ENCODE data around the gene PADI1.

The PADI1 gene

DNA sequence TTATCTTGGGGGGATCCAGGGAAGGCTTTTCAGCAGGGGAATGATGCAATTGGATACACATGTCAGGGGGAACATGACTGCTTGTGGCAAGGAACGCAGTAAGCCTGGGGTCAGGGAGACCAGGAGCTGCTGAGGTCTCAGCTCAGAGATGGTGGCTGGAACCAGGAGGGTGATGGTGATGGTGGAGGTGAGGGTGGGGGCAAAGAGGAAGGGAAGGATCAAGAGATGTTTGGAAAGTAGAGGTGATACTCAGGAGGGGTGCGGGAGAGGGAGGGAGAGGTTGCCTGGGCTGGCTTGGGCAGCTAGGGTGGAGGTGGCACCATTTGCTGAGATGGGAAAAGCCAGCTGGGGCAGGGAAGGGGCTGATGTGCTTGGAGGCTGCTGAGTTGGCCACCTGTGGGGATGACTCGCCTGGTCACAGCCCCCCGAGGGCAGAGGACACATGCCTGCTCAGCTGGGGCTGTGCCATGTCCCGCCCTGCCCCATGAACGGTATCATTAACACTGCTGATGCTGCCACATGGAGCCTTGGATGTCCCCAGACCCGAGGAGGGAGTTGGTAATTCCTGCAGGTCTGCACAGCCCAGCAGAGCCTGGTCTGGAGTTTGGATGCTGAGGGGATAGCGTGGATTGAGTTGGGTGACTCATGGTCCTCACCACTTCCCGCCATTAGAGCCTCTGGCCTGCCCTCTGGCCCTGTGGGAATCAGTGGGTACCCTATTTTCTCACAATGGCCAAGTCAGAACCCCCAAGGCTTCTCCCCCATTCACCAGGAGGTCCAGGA is 6.3 kb upstream of the PADI1 start:
- DNase-seq (ENCODE audit: low read depth): no peak

DNA sequence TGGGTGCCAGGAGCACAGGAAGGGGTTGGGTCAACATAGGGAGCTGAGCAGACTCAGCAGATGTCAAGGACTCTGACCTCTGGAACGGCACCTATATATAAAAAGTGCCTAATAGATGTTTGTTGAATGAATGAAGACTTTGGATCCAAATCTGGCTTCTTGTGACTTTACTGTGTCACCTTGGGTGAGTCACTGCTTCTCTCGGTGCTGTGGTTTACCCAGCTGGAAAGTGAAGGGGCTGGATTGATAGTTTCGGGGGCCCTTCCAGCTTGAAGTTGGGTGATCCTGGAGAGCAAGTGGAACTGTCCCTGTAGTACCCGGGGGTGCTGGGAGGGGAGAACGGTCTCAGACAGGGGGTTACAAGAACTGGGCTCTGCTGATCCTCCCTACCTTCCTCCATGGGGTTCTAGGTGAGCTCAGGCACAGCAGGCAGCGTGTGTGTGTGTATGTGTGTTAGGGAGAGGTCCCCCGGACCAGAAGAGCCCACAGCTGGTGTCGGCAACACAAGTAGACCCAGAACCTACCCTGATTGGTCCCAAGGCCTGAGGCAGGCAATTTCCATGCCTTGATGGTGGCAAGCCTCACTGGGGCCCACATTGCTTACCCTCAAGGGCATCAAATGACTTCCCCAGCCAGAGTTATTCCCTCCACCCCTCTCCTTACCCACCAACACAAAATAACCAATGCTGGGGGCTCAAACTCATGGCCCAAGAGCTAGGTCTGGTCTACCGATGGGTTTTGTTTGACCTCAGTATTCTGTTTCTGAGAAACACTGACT is 5.5 kb upstream of the PADI1 start:
- no peak for DNase-seq (ENCODE audit: low read depth)

DNA sequence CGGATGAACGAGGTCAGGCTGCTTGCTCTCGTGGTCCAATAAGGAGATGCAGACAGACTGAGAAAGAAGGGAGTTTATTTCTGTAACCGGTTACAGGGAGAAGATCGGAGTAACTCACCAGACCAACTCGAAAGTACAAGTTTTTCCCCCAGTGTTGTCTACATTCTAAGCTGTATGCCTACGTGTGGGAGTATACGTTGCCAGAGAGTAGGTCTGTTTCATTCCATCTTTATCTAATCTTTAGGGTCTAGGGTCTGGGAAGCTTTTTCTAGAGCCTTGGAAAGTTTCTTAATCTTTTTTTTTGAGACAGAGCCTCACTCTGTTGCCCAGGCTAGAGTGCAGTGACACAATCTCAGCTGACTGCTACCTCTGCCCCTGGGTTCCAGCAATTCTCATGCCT is 4.7 kb upstream of the PADI1 start:
- DNase-seq (ENCODE audit: low read depth): no peak

DNA sequence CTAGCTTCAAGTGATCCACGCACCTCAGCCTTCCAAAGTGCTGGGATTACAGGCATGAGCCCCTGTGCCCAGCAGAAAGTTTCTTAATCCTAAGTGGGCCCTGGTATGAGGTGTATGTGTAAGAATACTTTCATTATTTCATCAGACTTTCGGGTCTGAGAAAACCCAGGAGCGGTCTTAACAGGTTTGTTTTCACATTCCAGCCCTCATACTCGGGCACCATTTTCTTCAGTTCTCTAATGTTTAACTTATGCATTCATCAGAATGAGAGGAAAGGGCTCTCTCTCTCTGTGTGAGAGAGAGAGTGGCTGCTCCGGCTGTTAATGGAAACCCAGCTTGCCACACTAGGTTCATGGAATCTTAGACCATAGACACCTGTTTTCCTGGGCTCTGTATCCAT is 4.2 kb upstream of the PADI1 start:
- DNase-seq (ENCODE audit: low read depth): no peak

DNA sequence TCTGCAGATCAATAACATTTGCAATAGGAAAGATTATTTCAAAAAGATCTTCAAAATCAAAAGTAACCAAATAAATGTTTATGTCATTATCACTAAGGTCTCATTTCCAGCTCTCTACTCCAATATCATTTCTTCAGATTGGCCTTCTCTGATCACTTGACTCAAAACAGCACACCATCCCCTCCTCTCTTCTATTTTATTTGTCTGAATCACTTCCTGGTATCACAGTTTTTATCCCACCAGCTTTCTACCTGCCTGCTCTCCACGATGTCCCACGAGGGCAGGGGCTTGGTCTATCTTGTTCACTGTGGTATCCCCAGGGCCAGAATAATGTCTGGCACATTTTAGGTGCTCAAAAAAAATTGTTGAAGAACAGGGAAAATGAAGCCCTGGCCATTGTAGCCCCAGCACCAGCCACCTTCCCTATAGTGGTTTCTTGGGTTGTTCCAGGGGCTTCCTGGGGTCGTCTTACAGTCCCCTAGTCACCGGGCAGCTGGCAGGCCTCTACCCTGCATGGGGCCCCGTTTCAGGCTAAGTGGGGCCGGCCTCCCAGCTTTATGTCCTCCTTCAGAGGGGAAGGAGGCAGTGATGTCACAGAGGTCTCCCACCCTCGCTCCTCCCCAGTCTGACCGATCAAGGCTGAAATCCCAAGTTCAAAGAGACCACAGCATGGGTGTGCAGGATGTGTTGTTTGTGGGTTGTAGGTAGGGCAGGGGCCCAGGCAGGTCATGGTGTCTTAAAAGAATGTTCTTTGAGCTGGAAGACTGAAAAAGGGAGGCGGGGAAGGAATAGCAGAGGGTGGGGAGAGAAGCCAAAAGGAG is 3.5 kb upstream of the PADI1 start:
- DNase-seq (ENCODE audit: low read depth): no peak

DNA sequence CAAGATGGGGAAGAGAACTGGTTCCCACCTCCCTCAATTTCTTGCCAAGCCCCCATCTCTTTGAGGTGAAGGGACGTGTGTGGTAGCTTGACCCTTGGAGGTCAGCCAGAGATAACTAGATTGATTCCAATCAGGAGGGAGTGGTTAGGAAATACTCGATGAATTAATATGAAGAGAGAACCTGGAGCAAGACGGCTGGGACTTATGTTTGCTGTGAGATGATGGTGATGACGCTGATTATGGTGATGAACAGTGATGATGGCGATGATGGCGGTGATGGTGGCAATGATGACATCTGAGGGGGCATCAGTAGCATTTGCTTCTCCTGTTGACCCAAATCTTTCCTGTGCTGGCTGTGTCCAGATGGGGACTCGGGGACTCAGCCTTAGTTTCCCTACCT is 724 bp downstream of the PADI1 start:
- no peak for DNase-seq (ENCODE audit: low read depth)

DNA sequence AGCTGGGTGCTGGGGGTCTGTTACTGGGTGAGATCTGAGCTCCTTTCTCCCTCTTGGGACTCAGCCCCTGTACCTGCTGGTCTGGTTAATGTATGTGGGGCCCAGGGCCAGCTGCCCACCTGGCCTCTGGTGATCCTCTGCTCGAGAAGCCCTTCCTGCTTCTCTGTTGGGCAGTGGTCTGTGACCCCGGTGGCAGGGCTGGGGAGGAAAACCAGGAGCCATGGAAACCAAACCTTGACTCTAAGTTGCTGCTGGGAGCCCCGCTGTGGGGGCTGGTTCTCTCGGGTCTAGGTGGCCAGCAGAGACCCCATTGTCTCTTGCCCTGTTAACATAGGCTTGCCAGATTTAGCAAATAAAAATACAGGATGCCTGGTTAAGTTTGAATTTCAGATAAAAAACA is 1.3 kb downstream of the PADI1 start:
- DNase-seq (ENCODE audit: low read depth): no peak

DNA sequence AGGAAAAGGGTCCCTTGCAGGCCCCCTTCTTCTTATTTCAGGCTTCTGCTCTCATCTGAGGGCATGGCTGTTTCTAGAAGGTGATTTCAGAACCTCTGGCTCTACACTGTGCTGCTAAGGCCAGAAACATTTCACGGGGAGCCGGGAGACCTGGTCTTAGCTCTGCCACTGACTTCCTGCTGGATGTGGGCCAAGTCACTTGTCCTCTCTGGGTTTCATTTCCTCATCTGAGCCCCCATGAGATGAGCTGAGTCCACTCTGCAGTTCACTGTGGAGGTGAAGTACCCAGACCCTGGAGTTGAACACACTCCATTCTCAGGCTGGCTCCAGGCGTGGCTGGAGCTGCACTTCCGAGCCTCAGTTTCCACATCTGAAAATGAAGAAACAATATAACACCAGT is 2.1 kb downstream of the PADI1 start:
- no peak for DNase-seq (ENCODE audit: low read depth)

DNA sequence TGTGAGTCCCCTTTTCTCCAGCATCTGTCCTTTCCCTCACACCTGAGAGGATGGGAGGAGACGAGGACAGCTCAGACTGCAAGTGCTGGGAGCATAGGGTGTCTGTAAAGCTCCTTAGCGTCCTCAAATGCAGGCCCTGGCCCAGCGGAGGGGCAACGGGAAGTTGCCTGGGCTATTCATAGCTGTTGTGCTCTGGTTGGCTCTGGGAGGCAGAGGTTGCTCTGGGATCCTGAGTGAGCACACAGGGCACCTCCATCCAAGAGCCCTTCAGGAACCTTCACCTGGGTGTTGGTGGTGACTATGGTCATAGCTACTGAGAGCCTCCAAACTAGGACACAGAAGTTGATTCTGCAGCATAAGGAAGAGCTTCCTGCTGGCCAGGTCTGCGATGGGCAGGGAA is 2.6 kb downstream of the PADI1 start:
- no peak for DNase-seq (ENCODE audit: low read depth)

DNA sequence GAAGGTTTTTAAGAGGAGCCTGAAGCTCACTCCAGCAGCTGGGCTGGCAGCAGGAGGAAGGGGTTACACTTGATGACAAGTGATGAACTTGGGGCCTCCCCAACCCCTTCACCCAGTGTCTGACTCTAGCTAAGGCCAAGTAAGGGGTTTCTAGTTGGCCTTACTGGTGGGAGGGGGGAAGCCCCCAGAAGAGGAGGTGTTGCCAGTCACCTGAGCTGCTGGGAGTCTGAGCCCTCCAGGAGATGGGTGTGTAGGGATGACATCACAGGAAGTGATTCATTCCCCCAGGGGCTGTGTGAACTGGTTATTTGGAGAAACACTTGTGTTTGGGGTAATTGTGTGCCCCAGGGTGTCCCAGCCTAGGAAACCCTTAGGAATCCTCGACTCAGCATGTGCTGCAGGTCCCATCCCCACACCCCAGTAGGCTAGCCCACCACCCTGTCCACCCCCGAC is 3.1 kb downstream of the PADI1 start:
- DNase-seq (ENCODE audit: low read depth): no peak

DNA sequence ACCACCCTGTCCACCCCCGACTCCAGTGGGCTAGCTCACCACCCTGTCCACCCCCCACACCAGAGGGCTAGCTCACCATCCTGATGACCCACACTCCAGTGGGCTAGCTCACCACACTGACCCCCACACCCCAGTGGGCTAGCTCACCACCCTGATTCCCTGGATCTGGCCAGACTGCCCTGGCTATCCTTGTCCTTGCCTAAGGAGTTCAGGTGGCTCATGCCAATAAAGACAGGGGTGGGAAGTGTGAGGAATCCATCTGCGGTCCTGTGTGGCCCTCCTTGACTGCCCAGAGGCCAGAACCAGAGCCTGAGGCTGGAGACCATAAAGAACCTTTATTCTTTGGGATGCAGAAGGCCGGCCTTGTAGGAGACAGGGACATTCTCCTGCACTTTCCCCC is 3.6 kb downstream of the PADI1 start:
- DNase-seq (ENCODE audit: low read depth): no peak

DNA sequence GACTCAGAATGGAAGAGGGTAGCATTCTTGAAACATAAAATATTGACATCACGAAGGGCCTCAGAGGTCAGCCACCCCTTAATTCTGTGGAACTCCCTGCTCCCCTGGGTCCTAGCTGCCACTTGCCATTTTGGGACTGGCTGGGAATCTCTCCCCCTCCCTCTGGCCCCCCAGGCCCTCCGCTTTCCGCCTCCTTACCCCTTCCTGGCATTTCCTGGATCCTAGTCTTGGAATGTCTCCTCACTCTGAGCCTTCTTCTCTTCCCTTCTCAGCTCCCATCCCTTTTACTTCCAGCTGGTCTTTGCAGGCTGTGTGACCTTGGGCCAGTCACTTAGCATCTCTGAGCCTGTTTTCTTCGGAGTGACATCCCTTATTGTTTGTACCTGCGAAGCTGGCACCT is 4.5 kb downstream of the PADI1 start:
- no peak for DNase-seq (ENCODE audit: low read depth)

DNA sequence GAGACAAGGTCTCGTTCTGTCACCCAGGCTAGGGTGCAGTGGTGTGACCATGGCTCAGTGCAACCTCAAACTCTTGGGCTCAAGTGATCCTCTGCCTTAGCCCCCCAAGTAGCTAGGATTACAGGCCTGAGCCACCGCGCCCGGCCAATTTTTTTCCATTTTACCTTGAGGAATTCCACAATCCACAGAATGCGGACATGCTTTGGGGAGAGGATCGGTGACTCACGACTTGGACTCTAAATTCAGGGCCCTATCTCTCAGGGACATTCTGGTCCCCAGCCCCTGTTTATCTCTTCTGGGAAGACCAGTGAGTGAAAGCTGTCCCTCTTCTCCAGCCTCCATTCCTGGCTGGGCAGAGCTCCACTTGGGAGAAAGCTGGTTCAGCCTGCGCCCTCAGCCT is 5.2 kb downstream of the PADI1 start:
- DNase-seq (ENCODE audit: low read depth): no peak

DNA sequence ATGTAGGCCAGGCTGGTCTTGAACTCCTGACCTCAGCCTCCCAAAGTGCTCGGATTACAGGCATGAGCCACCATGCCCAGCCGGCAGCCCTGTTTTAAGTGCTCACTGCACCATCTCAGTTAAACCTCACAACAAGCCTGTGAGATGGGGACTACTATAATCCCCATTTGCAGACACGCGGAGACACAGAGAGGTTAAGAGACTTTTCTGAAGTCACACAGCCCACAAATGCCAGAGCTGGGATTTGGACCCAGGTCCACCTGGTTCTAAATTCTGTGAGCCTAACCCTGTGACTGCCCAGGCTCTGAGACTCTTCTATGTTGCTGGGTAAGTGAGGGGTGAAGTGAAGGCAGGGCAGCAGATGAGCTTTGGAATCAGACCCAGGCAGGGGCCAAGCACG is 6.4 kb downstream of the PADI1 start:
- no peak for DNase-seq (ENCODE audit: low read depth)

DNA sequence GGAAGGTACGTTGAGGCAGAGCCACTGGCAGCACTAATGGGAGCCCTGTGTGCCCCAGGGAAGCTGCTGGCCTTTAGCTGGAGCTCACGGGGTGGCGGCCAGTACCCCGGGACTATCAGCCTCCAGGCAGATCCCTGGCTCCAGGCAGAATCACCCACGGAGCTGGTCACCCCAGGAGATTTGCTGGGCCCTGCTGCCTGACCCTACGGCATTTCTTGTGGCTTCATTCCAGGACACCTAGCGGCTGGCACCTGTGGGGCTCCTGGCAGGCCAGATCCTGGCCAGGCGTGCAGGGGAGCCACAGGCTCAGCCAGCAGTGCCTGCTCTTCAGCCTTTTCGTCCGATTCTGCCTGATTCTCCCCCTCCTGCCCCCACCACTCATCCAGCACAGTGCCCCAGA is 7.1 kb downstream of the PADI1 start:
- no peak for DNase-seq (ENCODE audit: low read depth)

DNA sequence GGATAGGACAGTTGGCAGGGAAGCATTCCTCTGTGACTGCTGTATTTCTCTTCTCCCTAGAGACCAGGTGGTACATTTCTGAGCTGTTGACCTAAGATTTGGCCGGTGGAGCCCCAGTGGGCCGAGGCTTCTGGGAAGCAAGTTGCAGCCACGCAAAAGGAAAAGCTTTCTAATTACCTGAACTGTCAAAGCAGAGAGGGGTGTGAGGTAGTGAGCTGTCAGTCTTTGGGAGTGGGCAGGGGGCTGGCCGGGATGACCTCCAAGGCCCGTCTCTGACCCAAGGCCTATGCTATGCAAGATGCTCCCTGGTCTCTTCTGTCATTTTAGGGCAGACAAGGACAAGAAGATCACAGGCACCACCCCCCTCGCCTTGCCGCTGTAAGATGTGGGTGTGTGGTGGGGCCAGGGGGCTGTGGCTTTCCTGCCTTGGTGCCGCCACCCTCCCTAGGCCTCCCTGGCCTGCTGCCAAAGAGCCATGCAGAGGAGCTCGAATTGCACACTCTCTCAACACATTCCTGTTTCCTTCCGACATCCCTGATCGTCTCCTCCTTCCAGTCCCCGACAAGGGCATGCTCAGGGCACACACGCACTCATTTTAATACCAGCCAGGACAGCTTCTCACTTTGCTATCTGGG is 7.7 kb downstream of the PADI1 start:
- peak; percentile 34 for DNase-seq (ENCODE audit: low read depth)

DNA sequence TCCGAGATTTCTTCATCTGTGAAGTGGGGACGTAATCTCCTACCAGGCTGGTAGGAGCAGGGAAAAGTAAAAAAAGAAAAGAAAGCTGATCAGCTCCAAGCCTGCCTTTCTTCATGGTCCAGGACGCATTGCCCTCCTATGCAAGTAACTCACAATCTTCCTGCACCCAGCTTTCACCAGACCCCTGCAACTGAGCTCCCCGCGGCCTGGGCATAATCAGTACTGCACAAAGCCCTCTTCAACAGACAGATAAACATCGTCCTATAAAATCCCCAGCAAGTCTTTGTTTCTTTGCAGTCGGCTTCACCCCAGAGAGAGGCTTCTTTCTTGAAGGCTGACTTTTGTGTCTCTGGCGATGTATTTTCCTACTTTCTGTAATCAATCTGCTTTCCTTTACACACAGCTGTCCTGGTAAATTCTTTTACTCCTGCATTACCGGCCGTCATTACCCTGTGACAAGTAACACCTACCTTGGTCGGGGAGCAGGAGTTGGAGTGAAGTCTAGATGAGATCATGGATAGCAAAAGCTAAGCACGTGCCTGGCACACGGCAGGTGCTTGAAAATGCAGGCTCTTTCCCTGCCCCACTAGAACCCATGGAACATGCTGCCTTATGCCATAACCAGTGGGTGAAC is 8.3 kb downstream of the PADI1 start:
- no peak for DNase-seq (ENCODE audit: low read depth)

DNA sequence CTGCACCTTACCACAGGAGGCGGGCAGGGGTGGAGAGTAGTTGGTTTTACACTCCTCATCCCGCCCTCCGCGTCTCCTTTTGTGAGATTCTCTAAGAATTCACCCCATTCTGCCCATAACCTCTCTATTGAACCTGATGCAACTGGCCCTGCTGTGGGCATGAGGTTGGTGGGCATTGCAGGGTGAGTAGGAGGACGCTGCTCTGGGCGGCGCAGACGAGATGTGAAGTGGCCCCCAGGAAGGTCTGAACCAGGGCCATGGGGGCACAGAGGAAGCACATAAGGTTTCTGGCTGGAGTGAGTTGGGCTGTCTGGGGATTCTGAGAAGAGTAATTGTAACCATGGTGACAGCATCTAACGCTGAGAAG is 8.8 kb downstream of the PADI1 start:
- DNase-seq (ENCODE audit: low read depth): no peak

DNA sequence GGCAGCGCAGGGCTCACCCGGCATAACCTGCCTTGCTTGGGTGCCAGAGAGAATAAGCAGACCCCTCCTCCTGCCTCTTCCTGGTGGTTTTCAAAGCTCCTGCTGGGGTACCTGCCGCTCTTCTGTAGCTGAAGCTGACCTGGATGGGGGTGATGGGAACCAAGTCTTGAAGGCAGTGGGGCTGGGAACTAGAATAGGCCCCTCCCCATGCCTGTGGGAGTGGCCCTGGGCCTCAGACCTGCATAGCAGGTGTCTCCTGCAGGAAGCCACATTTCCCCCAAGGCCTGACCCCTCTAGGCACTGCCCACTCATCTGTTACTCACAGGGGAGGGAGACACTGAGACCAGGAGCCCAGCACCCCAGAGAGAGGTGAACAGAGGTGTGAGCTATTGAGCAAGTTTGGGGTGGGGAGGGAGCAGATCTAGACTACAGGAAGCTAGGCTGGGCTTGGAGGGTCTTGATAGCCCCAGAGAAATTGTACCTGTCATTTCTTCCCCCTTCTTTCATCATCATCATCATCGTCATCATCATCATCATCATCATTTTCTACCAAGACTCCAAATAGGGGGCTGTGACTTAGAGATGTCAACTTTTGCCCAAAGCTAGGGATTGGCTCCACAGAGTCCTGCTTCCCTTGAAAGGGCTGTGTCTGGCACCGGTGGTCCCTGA is 10.1 kb downstream of the PADI1 start:
- no peak for DNase-seq (ENCODE audit: low read depth)

DNA sequence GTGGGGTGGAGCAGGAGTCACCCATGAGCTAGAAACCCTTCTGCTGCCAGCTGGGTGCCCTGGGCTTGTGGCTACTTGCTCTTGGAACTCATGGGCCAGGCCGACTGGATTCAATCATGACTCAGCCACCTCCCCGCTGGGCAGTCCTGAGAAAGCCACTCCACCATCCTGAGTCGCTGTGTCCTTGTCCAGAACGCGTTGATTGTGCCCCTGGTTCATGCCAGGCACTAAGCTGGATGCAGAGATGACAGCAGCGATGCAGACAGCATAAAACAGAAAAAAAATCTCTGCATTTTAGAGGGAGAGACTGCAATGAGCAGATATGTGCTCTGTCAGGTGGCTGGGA is 10.6 kb downstream of the PADI1 start:
- DNase-seq (ENCODE audit: low read depth): no peak

DNA sequence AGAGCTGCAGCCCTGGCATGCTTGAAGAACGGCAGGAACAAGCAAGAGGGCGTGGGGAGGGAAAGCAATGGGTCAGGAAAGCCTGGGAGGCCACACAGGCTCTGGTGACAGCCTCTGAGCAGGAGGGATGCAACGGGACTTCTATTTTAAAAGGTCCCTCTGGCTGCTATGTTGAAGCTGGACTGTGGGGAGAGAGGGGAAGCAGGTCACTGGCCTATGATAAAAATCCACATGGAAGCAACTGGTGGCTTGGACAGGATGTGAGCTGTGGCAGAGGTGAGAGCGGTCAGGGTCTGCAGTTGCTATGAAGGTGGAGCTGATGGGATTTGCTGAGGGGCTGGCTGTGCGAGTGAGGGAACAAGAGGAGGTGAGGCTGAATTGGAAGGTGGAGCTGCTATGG is 11.2 kb downstream of the PADI1 start:
- no peak for DNase-seq (ENCODE audit: low read depth)
